HepG2 (cell line): ENCODE data around the gene CSDE1. TPM values are rescaled to one million over a fixed set of nuclear protein-coding genes. Genes with fewer than 3 reads are reported as not detected.

Experiments used
- FOXJ3 ChIP-seq: sonication (generic); formaldehyde crosslinking; IDR thresholded peaks from 2 replicates; pipeline ENCODE4 v1.4.0; 2020; ENCODE audit warnings: missing genetic modification reagents, mild to moderate bottlenecking, borderline replicate concordance
- HOMEZ ChIP-seq: IDR thresholded peaks from 2 replicates; pipeline ENCODE4 v1.6.1; 2016; ENCODE audit warnings: low read depth
- PBX2 ChIP-seq: IDR thresholded peaks from 2 replicates; pipeline ENCODE4 v1.6.1; 2016; ENCODE audit warnings: control low read depth
- PBX3 ChIP-seq: sonication (generic); formaldehyde crosslinking; IDR thresholded peaks from 2 replicates; pipeline ENCODE4 v1.8.1; 2023; ENCODE audit warnings: missing genetic modification reagents, inconsistent platforms, borderline replicate concordance
- RARA ChIP-seq: IDR thresholded peaks from 2 replicates; pipeline ENCODE4 v1.6.1; 2016; ENCODE audit warnings: missing genetic modification reagents, missing compliant biosample characterization
- RXRB ChIP-seq: IDR thresholded peaks from 2 replicates; pipeline ENCODE4 v1.6.1; 2016; ENCODE audit warnings: borderline replicate concordance, missing genetic modification reagents, missing compliant biosample characterization
- TERF1 ChIP-seq: sonication (generic); formaldehyde crosslinking; IDR thresholded peaks from 2 replicates; pipeline ENCODE4 v1.8.0; 2022; ENCODE audit warnings: mild to moderate bottlenecking, missing genetic modification reagents, moderate library complexity
- THRA ChIP-seq: sonication (generic); formaldehyde crosslinking; IDR thresholded peaks from 2 replicates; pipeline ENCODE4 v1.4.0; 2020; ENCODE audit warnings: missing genetic modification reagents, borderline replicate concordance
- ZNF33A ChIP-seq: sonication (generic); formaldehyde crosslinking; IDR thresholded peaks from 2 replicates; pipeline ENCODE4 v1.5.1; 2020; ENCODE audit warnings: missing genetic modification reagents, mild to moderate bottlenecking, moderate library complexity, borderline replicate concordance
- ZNF597 ChIP-seq: sonication (generic); formaldehyde crosslinking; IDR thresholded peaks from 2 replicates; pipeline ENCODE4 v1.5.0; 2020; ENCODE audit warnings: missing genetic modification reagents
- ZNF710 ChIP-seq: sonication (generic); formaldehyde crosslinking; IDR thresholded peaks from 2 replicates; pipeline ENCODE4 v1.5.0; 2020; ENCODE audit warnings: mild to moderate bottlenecking, missing genetic modification reagents, borderline replicate concordance
- ZNF761 ChIP-seq: sonication (generic); formaldehyde crosslinking; conservative IDR thresholded peaks from 2 replicates; pipeline ENCODE4 v1.4.0; 2020; ENCODE audit warnings: mild to moderate bottlenecking, missing genetic modification reagents
- ZNF770 ChIP-seq: sonication (generic); formaldehyde crosslinking; IDR thresholded peaks from 2 replicates; pipeline ENCODE4 v1.5.0; 2020; ENCODE audit warnings: mild to moderate bottlenecking, missing genetic modification reagents
- polyA plus RNA-seq, 8 experiments: library from polyadenylated mRNA; depleted of rRNA in 3 of 8; stranded (reverse) in 7 of 8; unstranded in 1 of 8; fragments of >200 nt; fragmentation: Illumina TruSeq in 4 of 8; extraction: Trizol in 4 of 8; gene quantifications; 2 replicates each; pipeline versions ENCODE4 v1.2.1 to v1.2.3, GENCODE V29; 2011 to 2016; ENCODE audit warnings: low read depth in 4 of 8, missing spikeins in 1 of 8, mixed read lengths in 1 of 8; ENCODE audit not compliant: insufficient read depth in 1 of 8
- total RNA-seq, 5 experiments: library from RNA; depleted of rRNA; stranded (reverse); fragments of >200 nt; fragmentation: Illumina TruSeq; extraction: Trizol; gene quantifications; 2 replicates each; pipeline ENCODE4 v1.2.3, GENCODE V29; 2016; ENCODE audit warnings: low read depth in 1 of 5

Gene CSDE1
- total and polyA plus RNA-seq, 2 of the 13 experiments (the other 11 are each of a cell fraction or from before 2014, with no cell fraction given) = 150 to 313 TPM

- TF ChIP-seq ZNF770 (CRISPR knock-in tag) (no peak), ZNF33A (CRISPR knock-in tag) (no peak), ZNF710 (CRISPR knock-in tag) (peak; percentile 30; the same call in 1 of the 2 replicates), RARA (CRISPR knock-in tag) (no peak), PBX3 (no peak), ZNF597 (CRISPR knock-in tag) (no peak), TERF1 (CRISPR knock-in tag) (no peak), RXRB (CRISPR knock-in tag) (no peak), PBX2 (CRISPR knock-in tag) (no peak), HOMEZ (CRISPR knock-in tag) (no peak), THRA (CRISPR knock-in tag) (no peak), FOXJ3 (CRISPR knock-in tag) (0 out of 2 replicates have a peak, but pooled peaks have one; percentile 18), ZNF761 (CRISPR knock-in tag) (no peak)
Observed at GRCh38 chr1:114756949-114757454, 782 bp downstream of the CSDE1 start (continued).
